Activated CD4-positive, alpha-beta memory T cell treated with anti-CD3 and anti-CD28 coated beads, Interleukin-2, amount 10 ng/mL, durations not matched to agents 7 days and 5 days (primary cell): ENCODE data around the gene AKAP13. TPM values are rescaled to one million over a fixed set of nuclear protein-coding genes. Genes with fewer than 3 reads are reported as not detected.

ENCODE experiments used
- CTCF ChIA-PET: fragments of 350-600 bp; sonication (Branson Sonifier 250); formaldehyde crosslinking; loops from one replicate; lab custom pipeline; 2021; ENCODE audit warnings: antibody characterized with exemption, inconsistent platforms; lab: Charles Lee
- POLR2A ChIA-PET: fragments of 350-600 bp; sonication (Branson Sonifier 250); formaldehyde crosslinking; loops from one replicate; lab custom pipeline; 2021; ENCODE audit warnings: antibody characterized with exemption; lab: Charles Lee
- DNase-seq: peaks from one replicate; pipeline ENCODE4 v3.0.0-alpha.2; 2020
- H3K27ac Mint-ChIP-seq: one replicate; pipeline ENCODE4 v1.8.0; 2021; ENCODE audit warnings: mild to moderate bottlenecking, mixed read lengths
- H3K27me3 Mint-ChIP-seq: one replicate; pipeline ENCODE4 v1.8.0; 2021; ENCODE audit warnings: mixed read lengths
- H3K36me3 Mint-ChIP-seq: one replicate; pipeline ENCODE4 v1.8.0; 2021; ENCODE audit warnings: low read depth, mixed read lengths
- H3K4me1 Mint-ChIP-seq: one replicate; pipeline ENCODE4 v1.8.0; 2021; ENCODE audit warnings: mixed read lengths
- H3K4me3 Mint-ChIP-seq: one replicate; pipeline ENCODE4 v1.8.0; 2021; ENCODE audit warnings: mild to moderate bottlenecking, mixed read lengths
- H3K9me3 Mint-ChIP-seq: one replicate; pipeline ENCODE4 v1.8.0; 2021; ENCODE audit warnings: mixed read lengths
- total RNA-seq, 2 experiments: library from RNA; stranded (reverse); gene quantifications; one replicate each; pipeline ENCODE4 v1.2.3, GENCODE V29; 2021

AKAP13 gene
- total RNA-seq, 2 experiments from 2014 or later = 153 to 170 TPM

GRCh38 chr15:85692873-85693272, 312.5 kb downstream of the AKAP13 start:
- DNase-seq = peak; percentile 56
- Mint-ChIP-seq H3K27ac (peak overlapping the region; percentile 99), H3K4me3 (peak overlapping the region; percentile 96), H3K4me1 (peaks cover 59% of the 10 kb centered on the region), H3K36me3 (peaks cover 61% of the 10 kb centered on the region), H3K27me3 (no peaks in the 10 kb centered on the region), H3K9me3 (no peaks in the 10 kb centered on the region)
- POLR2A ChIA-PET = interaction anchor here (0.7 to 6.0 kb wide), 11 partner anchors 10 to 111 kb away, joined by 3 to 285 read pairs (median 7); no protein-coding TSS in a partner anchor
- CTCF ChIA-PET = interaction anchor here (6.0 kb wide), 1 partner anchor 11 kb away, joined by 46 read pairs; no protein-coding TSS in a partner anchor

- no peaks in the 10 kb centered on the region for H3K27me3 Mint-ChIP-seq
- peak overlapping the region; percentile 96 for H3K4me3 Mint-ChIP-seq
- ChIA-PET CTCF (interaction anchor here (6.0 kb wide), 1 partner anchor 11 kb away, joined by 46 read pairs; no protein-coding TSS in a partner anchor), POLR2A (interaction anchor here (0.7 to 6.0 kb wide), 10 partner anchors 10 to 111 kb away, joined by 3 to 285 read pairs (median 6); no protein-coding TSS in a partner anchor)
- peaks cover 61% of the 10 kb centered on the region for H3K36me3 Mint-ChIP-seq
- no peaks in the 10 kb centered on the region for H3K9me3 Mint-ChIP-seq
- H3K27ac Mint-ChIP-seq = peak overlapping the region; percentile 99
- peaks cover 58% of the 10 kb centered on the region for H3K4me1 Mint-ChIP-seq
- DNase-seq = no peak
These were observed 312.9 kb downstream of the AKAP13 start for GRCh38 chr15:85693277-85693676.

GRCh38 chr15:85694091-85694490, 313.7 kb downstream of the AKAP13 start:
- Mint-ChIP-seq H3K36me3 (peaks cover 61% of the 10 kb centered on the region), H3K4me1 (peaks cover 50% of the 10 kb centered on the region), H3K27ac (peak overlapping the region; percentile 99), H3K4me3 (no peak overlapping the region), H3K9me3 (no peaks in the 10 kb centered on the region), H3K27me3 (no peaks in the 10 kb centered on the region)
- CTCF ChIA-PET = interaction anchor here (6.0 kb wide), 1 partner anchor 10 kb away, joined by 46 read pairs; no protein-coding TSS in a partner anchor
- no peak for DNase-seq
- POLR2A ChIA-PET = interaction anchor here (6.0 kb wide), 1 partner anchor 68 kb away, joined by 69 read pairs; no protein-coding TSS in a partner anchor

- ChIA-PET CTCF (no interaction called here), POLR2A (interaction anchor here (9.7 kb wide), 1 partner anchor 10 kb away, joined by 285 read pairs; no protein-coding TSS in a partner anchor)
- Mint-ChIP-seq H3K36me3 (peaks cover 40% of the 10 kb centered on the region), H3K4me3 (no peak overlapping the region), H3K27me3 (no peaks in the 10 kb centered on the region), H3K4me1 (peaks cover 42% of the 10 kb centered on the region), H3K9me3 (no peaks in the 10 kb centered on the region), H3K27ac (no peak overlapping the region)
- no peak for DNase-seq
These were observed 320.4 kb downstream of the AKAP13 start for GRCh38 chr15:85700767-85701166.

- ChIA-PET POLR2A (interaction anchor here (0.9 to 9.7 kb wide), 12 partner anchors 9 to 385 kb away, joined by 3 to 285 read pairs (median 12); partner anchors contain the start of gene AKAP13), CTCF (interaction anchor here (0.7 to 4.4 kb wide), 3 partner anchors 11 to 372 kb away, joined by 3 to 46 read pairs (median 3); no protein-coding TSS in a partner anchor)
- Mint-ChIP-seq H3K27ac (peak overlapping the region; percentile 88), H3K36me3 (peaks cover 34% of the 10 kb centered on the region), H3K27me3 (no peaks in the 10 kb centered on the region), H3K9me3 (no peaks in the 10 kb centered on the region), H3K4me1 (peaks cover 60% of the 10 kb centered on the region), H3K4me3 (peak overlapping the region; percentile 69)
- peak; percentile 44 for DNase-seq
These were observed 322.1 kb downstream of the AKAP13 start for GRCh38 chr15:85702321-85703101.

- Mint-ChIP-seq H3K9me3 (no peaks in the 10 kb centered on the region), H3K27ac (peak overlapping the region; percentile 82), H3K27me3 (no peaks in the 10 kb centered on the region), H3K4me3 (peak overlapping the region; percentile 46), H3K36me3 (peaks cover 45% of the 10 kb centered on the region), H3K4me1 (peaks cover 73% of the 10 kb centered on the region)
- peak; percentile 44 for DNase-seq
- CTCF ChIA-PET = interaction anchor here (4.4 kb wide), 1 partner anchor 13 kb away, joined by 46 read pairs; no protein-coding TSS in a partner anchor
- POLR2A ChIA-PET = interaction anchor here (1.0 to 9.7 kb wide), 10 partner anchors 8 to 324 kb away, joined by 3 to 285 read pairs (median 16); partner anchors contain the start of gene AKAP13
These were observed 323.7 kb downstream of the AKAP13 start for GRCh38 chr15:85704066-85704465.

GRCh38 chr15:85704720-85705429, 324.5 kb downstream of the AKAP13 start:
- Mint-ChIP-seq H3K4me1 (peaks cover 77% of the 10 kb centered on the region), H3K27ac (peak overlapping the region; percentile 82), H3K9me3 (no peaks in the 10 kb centered on the region), H3K36me3 (peaks cover 49% of the 10 kb centered on the region), H3K27me3 (no peaks in the 10 kb centered on the region), H3K4me3 (peak overlapping the region; percentile 46)
- ChIA-PET POLR2A (interaction anchor here (1.2 to 9.7 kb wide), 9 partner anchors 8 to 122 kb away, joined by 3 to 285 read pairs (median 19); no protein-coding TSS in a partner anchor), CTCF (interaction anchor here (4.4 kb wide), 1 partner anchor 13 kb away, joined by 46 read pairs; no protein-coding TSS in a partner anchor)
- no peak for DNase-seq

GRCh38 chr15:85706779-85707518, 326.5 kb downstream of the AKAP13 start:
- peaks cover 61% of the 10 kb centered on the region for H3K36me3 Mint-ChIP-seq
- no peaks in the 10 kb centered on the region for H3K9me3 Mint-ChIP-seq
- CTCF ChIA-PET = interaction anchor here (1.7 kb wide), 1 partner anchor 125 kb away, joined by 5 read pairs; no protein-coding TSS in a partner anchor
- H3K4me3 Mint-ChIP-seq = peak overlapping the region; percentile 62
- POLR2A ChIA-PET = interaction anchor here (0.7 to 9.7 kb wide), 12 partner anchors 12 to 395 kb away, joined by 3 to 285 read pairs (median 3); no protein-coding TSS in a partner anchor
- H3K27me3 Mint-ChIP-seq = no peaks in the 10 kb centered on the region
- H3K27ac Mint-ChIP-seq = peak overlapping the region; percentile 94
- H3K4me1 Mint-ChIP-seq = peaks cover 78% of the 10 kb centered on the region
- peak; percentile 49 for DNase-seq

- Mint-ChIP-seq H3K9me3 (no peaks in the 10 kb centered on the region), H3K36me3 (peaks cover 67% of the 10 kb centered on the region), H3K27me3 (no peaks in the 10 kb centered on the region), H3K4me3 (peak overlapping the region; percentile 62), H3K4me1 (peaks cover 73% of the 10 kb centered on the region), H3K27ac (peak overlapping the region; percentile 94)
- CTCF ChIA-PET = interaction anchor here (1.7 kb wide), 1 partner anchor 126 kb away, joined by 5 read pairs; no protein-coding TSS in a partner anchor
- DNase-seq = no peak
- POLR2A ChIA-PET = interaction anchor here (0.7 to 9.7 kb wide), 12 partner anchors 11 to 396 kb away, joined by 3 to 285 read pairs (median 3); no protein-coding TSS in a partner anchor
These were observed 327.3 kb downstream of the AKAP13 start for GRCh38 chr15:85707519-85708338.

GRCh38 chr15:85708402-85708941, 328.1 kb downstream of the AKAP13 start:
- no peak overlapping the region for H3K4me3 Mint-ChIP-seq
- no peaks in the 10 kb centered on the region for H3K27me3 Mint-ChIP-seq
- peaks cover 67% of the 10 kb centered on the region for H3K4me1 Mint-ChIP-seq
- no peak for DNase-seq
- peak overlapping the region; percentile 24 for H3K27ac Mint-ChIP-seq
- ChIA-PET CTCF (interaction anchor here (0.8 kb wide), 1 partner anchor 91 kb away, joined by 3 read pairs; no protein-coding TSS in a partner anchor), POLR2A (interaction anchor here (1.6 to 2.8 kb wide), 2 partner anchors 18 to 62 kb away, joined by 5 to 20 read pairs; no protein-coding TSS in a partner anchor)
- no peaks in the 10 kb centered on the region for H3K9me3 Mint-ChIP-seq
- peaks cover 70% of the 10 kb centered on the region for H3K36me3 Mint-ChIP-seq
